ENCODE data around the gene NTRK1. TPM values are rescaled to one million over a fixed set of nuclear protein-coding genes. Genes with fewer than 3 reads are reported as not detected.

NTRK1 gene
- total RNA-seq, 4 donors from 2014 or later = 0.09 to 0.57 TPM; not detected in 2

DNA sequence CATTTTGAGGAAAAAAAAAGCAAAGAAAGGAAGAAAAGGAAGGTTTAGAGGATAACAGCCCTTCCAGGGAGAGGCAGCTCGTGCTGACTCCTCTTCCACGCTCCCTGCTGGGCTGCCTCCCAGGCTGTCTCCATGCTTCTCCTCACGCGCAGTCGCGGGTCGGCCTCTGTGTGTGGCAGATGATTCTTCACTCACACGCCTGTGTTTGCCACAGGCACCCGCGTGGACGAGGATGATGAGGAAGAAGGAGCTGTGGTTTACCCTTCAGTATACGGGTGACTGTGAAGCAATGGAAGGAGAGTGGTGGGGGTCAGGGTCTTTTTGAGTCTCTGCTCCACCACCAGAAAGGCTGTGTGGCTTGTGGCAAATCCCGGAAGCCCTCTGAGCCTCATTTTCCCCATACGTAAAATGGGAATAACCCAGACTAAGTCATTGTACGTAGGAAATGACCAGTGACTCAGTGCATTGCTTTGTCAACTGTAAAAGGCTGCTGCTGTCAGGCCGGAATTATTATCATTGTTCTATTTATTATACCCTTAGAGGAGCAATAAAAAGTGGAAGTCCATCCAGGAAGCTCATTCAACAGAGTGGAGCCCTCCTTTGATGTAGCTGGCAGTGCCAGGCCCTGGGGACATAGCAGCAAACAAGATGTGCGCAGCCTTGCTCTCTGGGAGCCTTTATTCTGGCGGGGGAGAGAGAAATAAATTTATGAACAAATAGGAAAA lies 32.1 kb upstream of the NTRK1 start:
- H3K4me1 ChIP-seq = no peaks in the 10 kb centered on the region
- no peaks in the 10 kb centered on the region for H3K36me3 ChIP-seq
- no peak for DNase-seq
- H3K27ac ChIP-seq = no peak overlapping the region
- TF ChIP-seq POLR2A (IDR thresholded peaks at IDR 0.05) = no peak
- TF ChIP-seq, protein P1, sequence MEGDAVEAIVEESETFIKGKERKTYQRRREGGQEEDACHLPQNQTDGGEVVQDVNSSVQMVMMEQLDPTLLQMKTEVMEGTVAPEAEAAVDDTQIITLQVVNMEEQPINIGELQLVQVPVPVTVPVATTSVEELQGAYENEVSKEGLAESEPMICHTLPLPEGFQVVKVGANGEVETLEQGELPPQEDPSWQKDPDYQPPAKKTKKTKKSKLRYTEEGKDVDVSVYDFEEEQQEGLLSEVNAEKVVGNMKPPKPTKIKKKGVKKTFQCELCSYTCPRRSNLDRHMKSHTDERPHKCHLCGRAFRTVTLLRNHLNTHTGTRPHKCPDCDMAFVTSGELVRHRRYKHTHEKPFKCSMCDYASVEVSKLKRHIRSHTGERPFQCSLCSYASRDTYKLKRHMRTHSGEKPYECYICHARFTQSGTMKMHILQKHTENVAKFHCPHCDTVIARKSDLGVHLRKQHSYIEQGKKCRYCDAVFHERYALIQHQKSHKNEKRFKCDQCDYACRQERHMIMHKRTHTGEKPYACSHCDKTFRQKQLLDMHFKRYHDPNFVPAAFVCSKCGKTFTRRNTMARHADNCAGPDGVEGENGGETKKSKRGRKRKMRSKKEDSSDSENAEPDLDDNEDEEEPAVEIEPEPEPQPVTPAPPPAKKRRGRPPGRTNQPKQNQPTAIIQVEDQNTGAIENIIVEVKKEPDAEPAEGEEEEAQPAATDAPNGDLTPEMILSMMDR (IDR thresholded peaks at IDR 0.05) = no peak
- 70 to 77% methylated on average over 18 of the region's 18 CpGs for WGBS, 2 donors
- intact Hi-C loops (cut with DNase I) = no loop called here
- no peaks in the 10 kb centered on the region for H3K9me3 ChIP-seq
- peaks cover 0 to 27% (median 0%) of the 10 kb centered on the region in 4 donors for H3K27me3 ChIP-seq
- H3K4me3 ChIP-seq = no peak overlapping the region

- 54 to 68% methylated on average over 5 of the region's 5 CpGs for WGBS, 2 donors
- H3K27ac ChIP-seq = no peak overlapping the region
- no peaks in the 10 kb centered on the region for H3K36me3 ChIP-seq
- intact Hi-C loops (cut with DNase I) = no loop called here
- peaks cover 0 to 66% (median 0%) of the 10 kb centered on the region in 4 donors for H3K27me3 ChIP-seq
- H3K4me1 ChIP-seq = no peaks in the 10 kb centered on the region
- no peak for TF ChIP-seq POLR2A (IDR thresholded peaks at IDR 0.05)
- TF ChIP-seq, protein P1 (IDR thresholded peaks at IDR 0.05) = no peak
- H3K9me3 ChIP-seq = no peaks in the 10 kb centered on the region
- H3K4me3 ChIP-seq = no peak overlapping the region
- DNase-seq = no peak
Measured at GRCh38 chr1:156832434-156832833, 28.2 kb upstream of the NTRK1 start.

- Histone ChIP-seq H3K36me3 (no peaks in the 10 kb centered on the region), H3K4me3 (no peak overlapping the region), H3K27me3 (peaks cover 0 to 77% (median 0%) of the 10 kb centered on the region in 4 donors), H3K9me3 (no peaks in the 10 kb centered on the region), H3K27ac (no peak overlapping the region), H3K4me1 (no peaks in the 10 kb centered on the region)
- intact Hi-C loops (cut with DNase I) = no loop called here
- TF ChIP-seq POLR2A (IDR thresholded peaks at IDR 0.05) = no peak
- TF ChIP-seq, protein P1 (IDR thresholded peaks at IDR 0.05) = no peak
- DNase-seq = no peak
- 37 to 50% methylated on average over 2 of the region's 2 CpGs for WGBS, 2 donors
Measured at GRCh38 chr1:156833603-156834002, 27.1 kb upstream of the NTRK1 start.

DNA sequence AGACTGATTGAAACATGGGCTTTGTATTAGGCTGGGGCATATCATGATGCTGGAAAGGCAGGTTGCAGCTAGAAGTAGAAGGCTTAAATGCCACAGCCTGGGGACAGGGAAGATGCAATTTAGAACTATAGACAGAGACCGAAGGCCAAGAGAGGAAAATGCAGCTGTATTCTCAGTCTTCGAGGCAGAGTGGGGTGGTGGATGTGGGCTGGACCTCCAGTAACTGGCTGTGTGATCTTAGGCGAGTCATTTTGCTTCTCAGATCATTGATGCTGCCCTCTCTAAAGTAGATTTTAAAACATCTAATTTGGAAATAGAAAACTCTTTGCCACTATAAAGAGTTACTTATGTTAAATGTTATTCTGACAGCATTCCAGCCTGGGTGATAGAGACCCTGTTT lies 26.3 kb upstream of the NTRK1 start:
- no peak overlapping the region for H3K4me3 ChIP-seq
- H3K27ac ChIP-seq = no peak overlapping the region
- no peak for DNase-seq
- WGBS, 2 donors = 55 to 66% methylated on average over 3 of the region's 3 CpGs
- no peaks in the 10 kb centered on the region for H3K9me3 ChIP-seq
- no peaks in the 10 kb centered on the region for H3K4me1 ChIP-seq
- peaks cover 0 to 85% (median 0%) of the 10 kb centered on the region in 4 donors for H3K27me3 ChIP-seq
- intact Hi-C loops (cut with DNase I) = no loop called here
- TF ChIP-seq POLR2A (IDR thresholded peaks at IDR 0.05) = no peak
- TF ChIP-seq, protein P1 (IDR thresholded peaks at IDR 0.05) = no peak
- no peaks in the 10 kb centered on the region for H3K36me3 ChIP-seq

DNA sequence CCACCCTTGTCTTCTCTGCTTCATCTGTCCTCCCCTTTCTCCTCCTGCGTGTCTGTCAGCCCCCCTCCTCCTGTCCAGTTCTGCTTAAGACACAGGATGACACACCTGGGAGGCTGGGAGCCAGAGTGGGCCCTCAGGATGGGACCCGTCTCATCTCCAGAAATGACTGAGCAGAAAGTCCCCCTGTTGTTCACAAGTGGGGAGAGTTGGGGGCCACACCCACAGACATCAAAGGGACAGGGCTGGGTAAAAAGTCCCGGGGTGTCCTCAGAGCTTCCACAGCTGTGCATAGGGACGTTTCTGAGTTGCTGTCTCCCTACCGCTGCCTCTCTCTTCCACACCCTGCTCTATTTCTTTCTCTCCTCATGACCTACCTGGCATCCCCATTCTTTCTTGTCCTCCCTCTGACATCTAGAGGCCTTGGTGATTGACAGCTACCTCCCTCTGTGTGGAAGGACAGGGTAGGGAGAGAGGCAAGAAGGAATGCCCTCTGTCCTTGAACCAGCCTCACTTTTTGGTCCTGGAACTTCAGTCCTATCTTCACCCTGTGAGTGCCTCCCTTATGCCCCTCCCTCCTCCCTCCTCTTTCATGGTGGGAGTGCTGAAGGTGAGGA lies 24.5 kb upstream of the NTRK1 start:
- H3K36me3 ChIP-seq = no peaks in the 10 kb centered on the region
- H3K27me3 ChIP-seq = peaks cover 0 to 97% (median 0%) of the 10 kb centered on the region in 4 donors
- H3K4me1 ChIP-seq = no peaks in the 10 kb centered on the region
- no peak overlapping the region for H3K4me3 ChIP-seq
- WGBS, 2 donors = 40 to 72% methylated on average over 3 to 4 of the region's 5 CpGs
- no peaks in the 10 kb centered on the region for H3K9me3 ChIP-seq
- no peak for DNase-seq
- no peak overlapping the region for H3K27ac ChIP-seq
- intact Hi-C loops (cut with DNase I) = no loop called here
- no peak for TF ChIP-seq POLR2A (IDR thresholded peaks at IDR 0.05)
- TF ChIP-seq, protein P1 (IDR thresholded peaks at IDR 0.05) = no peak

All from esophagus squamous epithelium (tissue), 5 donors.